ENCODE data around the gene MTG2. TPM values are rescaled to one million over a fixed set of nuclear protein-coding genes. Genes with fewer than 3 reads are reported as not detected.

Gene MTG2
- total RNA-seq, 4 donors from 2014 or later, result 17.0 to 26.1 (median 22.6) TPM

- TF ChIP-seq CTCF (IDR thresholded peaks at IDR 0.05; ENCODE audit: low read depth), result no peak
Measured at GRCh38 chr20:62219992-62220665, 37.3 kb downstream of the MTG2 start, which contains the start of gene HRH3. HRH3 (minus strand) TSS chr20:62220278; CDS start chr20:62219970, 308 bp downstream.

DNA sequence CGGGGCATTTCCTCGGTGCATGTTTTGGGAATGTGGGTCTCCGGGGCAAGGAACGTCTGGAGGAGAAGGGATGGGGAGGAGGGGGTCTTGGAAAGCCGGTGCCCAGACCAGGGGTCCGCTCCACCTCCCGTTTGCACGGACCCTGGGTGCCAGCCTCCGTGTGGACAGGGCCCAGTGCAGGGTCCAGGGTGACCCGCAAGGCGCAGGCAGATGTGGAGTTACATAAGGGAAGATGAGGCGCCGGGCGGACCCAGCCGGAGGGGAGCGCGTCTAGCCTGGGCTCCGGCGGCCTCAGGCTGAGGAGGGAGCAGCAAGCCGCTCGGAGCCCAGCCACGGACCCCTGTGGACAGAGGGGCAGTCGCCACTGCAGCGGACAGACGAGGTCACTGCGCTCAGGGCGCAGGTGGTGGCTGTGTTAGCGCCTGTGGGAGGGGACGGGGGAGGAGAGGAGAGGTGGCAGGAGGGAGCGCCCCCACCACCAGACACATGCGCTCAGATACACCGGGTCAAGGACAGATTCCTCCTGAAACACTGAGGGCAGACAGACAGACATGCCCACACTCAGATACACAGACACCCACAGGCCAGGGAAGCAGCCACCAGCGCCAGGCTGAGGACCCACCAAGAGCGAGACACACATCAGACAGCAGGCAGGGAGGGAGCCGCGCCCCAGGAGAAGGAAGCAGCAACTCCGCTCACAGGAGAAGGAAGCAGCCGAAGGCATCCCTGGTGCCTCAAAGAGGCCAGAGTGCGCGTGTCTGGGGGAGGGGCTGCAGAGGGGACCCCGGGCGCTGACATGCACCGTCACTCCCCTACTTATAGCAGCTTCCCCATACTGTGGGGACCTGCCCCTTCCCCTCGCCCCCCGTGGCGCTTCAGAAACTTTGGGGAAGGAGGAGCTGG, 38.1 kb downstream of the MTG2 start:
- no peak for TF ChIP-seq CTCF (IDR thresholded peaks at IDR 0.05; ENCODE audit: low read depth)

DNA sequence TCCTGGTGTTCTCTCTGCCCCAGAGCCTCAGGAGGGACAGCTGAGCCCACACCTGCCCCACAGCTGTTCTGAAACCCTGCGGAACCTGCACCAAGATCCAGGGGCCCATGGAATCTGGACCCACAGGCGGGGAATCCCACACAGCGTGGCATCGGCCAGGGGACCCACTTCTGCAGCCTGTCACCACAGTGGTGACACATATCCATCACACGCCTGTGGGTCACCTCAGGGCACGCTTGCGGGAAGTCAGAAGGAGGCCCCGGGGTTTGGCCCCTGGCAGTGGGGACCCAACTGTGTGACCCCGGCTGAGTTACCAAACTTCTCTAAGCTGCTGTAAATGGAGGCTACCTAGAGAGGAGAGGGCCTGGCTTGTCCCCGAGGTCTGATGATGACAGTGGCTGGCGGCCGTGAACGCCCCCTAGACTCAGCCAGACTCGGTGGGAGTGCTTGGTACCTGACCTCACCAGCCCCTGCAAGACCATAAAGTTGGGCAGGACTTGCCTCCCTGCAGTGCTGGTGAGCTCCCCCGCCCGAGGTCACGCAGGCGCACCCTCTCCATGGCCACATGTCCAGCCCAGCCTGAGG, 39.5 kb downstream of the MTG2 start:
- TF ChIP-seq CTCF (IDR thresholded peaks at IDR 0.05; ENCODE audit: low read depth), result no peak

GRCh38 chr20:62222972-62223371, 40.1 kb downstream of the MTG2 start:
- no peak for TF ChIP-seq CTCF (IDR thresholded peaks at IDR 0.05; ENCODE audit: low read depth)

GRCh38 chr20:62223571-62223970, 40.7 kb downstream of the MTG2 start:
- no peak for TF ChIP-seq CTCF (IDR thresholded peaks at IDR 0.05; ENCODE audit: low read depth)

- TF ChIP-seq CTCF (IDR thresholded peaks at IDR 0.05; ENCODE audit: low read depth), result no peak
Measured at GRCh38 chr20:62224113-62224855, 41.5 kb downstream of the MTG2 start.
